D341Med (cell line): ENCODE measurements around the gene ZNF668.

Experiments used
- DNase-seq: peaks from one replicate; pipeline ENCODE4 v3.0.0; 2012; ENCODE audit warnings: low spot score

Gene ZNF668

GRCh38 chr16:31081428-31082351 is 7.7 kb upstream of the ZNF668 start:
- peak; percentile 22 for DNase-seq

- peak; percentile 15 for DNase-seq
Observed at GRCh38 chr16:31080756-31081419, 6.8 kb upstream of the ZNF668 start.

GRCh38 chr16:31080035-31080629 is 6.1 kb upstream of the ZNF668 start:
- peak; percentile 15 for DNase-seq

- DNase-seq = peak; percentile 22
Observed at GRCh38 chr16:31079342-31079944, 5.4 kb upstream of the ZNF668 start.

GRCh38 chr16:31078597-31079341 is 4.7 kb upstream of the ZNF668 start:
- DNase-seq = peak; percentile 9

- peak; percentile 14 for DNase-seq
Observed at GRCh38 chr16:31077592-31078396, 3.8 kb upstream of the ZNF668 start.

- no peak for DNase-seq
Observed at GRCh38 chr16:31077024-31077423, 3.0 kb upstream of the ZNF668 start.

- no peak for DNase-seq
Observed at GRCh38 chr16:31076319-31076718, 2.3 kb upstream of the ZNF668 start.

GRCh38 chr16:31074814-31075183 is 759 bp upstream of the ZNF668 start:
- no peak for DNase-seq

- peak; percentile 88 for DNase-seq
Observed at GRCh38 chr16:31073142-31073969, 684 bp downstream of the ZNF668 start.

GRCh38 chr16:31072540-31073141 is 1.4 kb downstream of the ZNF668 start:
- peak; percentile 30 for DNase-seq

- peak; percentile 22 for DNase-seq
Observed at GRCh38 chr16:31071861-31072260, 2.2 kb downstream of the ZNF668 start.

GRCh38 chr16:31067342-31067741 is 6.7 kb downstream of the ZNF668 start:
- DNase-seq = no peak

GRCh38 chr16:31064882-31065461 is 9.1 kb downstream of the ZNF668 start:
- peak; percentile 90 for DNase-seq

- DNase-seq = peak; percentile 14
Observed at GRCh38 chr16:31063843-31064611, 10.0 kb downstream of the ZNF668 start.

- DNase-seq = no peak
Observed at GRCh38 chr16:31063495-31063842, 10.6 kb downstream of the ZNF668 start.

- DNase-seq = no peak
Observed at GRCh38 chr16:31061813-31062440, 12.1 kb downstream of the ZNF668 start.
